Measurements from ENCODE around the gene USP4.
"Not testable (repeated sequence)": the region's sequence is repeated elsewhere in the genome, so short reads cannot be mapped to it uniquely, and the experiment has no call there.

Gene USP4

GRCh38 chr3:49255112-49255511 is 84.7 kb downstream of the USP4 start:
- TF ChIP-seq ZFX (IDR thresholded peaks at IDR 0.05) (no peak), CTCF (conservative IDR thresholded peaks at IDR 0.05) (no peak)
- no peak overlapping the region for H3K27ac ChIP-seq

- TF ChIP-seq CTCF (conservative IDR thresholded peaks at IDR 0.05) = no peak
- no peak for TF ChIP-seq ZFX (IDR thresholded peaks at IDR 0.05)
- H3K27ac ChIP-seq = no peak overlapping the region
These were observed 86.3 kb downstream of the USP4 start for GRCh38 chr3:49253512-49253911.

GRCh38 chr3:49248840-49249227 is 91.0 kb downstream of the USP4 start:
- TF ChIP-seq ZFX (IDR thresholded peaks at IDR 0.05) (no peak), CTCF (conservative IDR thresholded peaks at IDR 0.05) (no peak)
- no peak overlapping the region for H3K27ac ChIP-seq

- no peak overlapping the region for H3K27ac ChIP-seq
- no peak for TF ChIP-seq CTCF (conservative IDR thresholded peaks at IDR 0.05)
- TF ChIP-seq ZFX (IDR thresholded peaks at IDR 0.05) = no peak
These were observed 95.2 kb downstream of the USP4 start for GRCh38 chr3:49244581-49245205.

GRCh38 chr3:49240091-49240490 is 99.8 kb downstream of the USP4 start:
- H3K27ac ChIP-seq = not testable (repeated sequence)

- TF ChIP-seq CTCF (conservative IDR thresholded peaks at IDR 0.05) = no peak
- no peak for TF ChIP-seq ZFX (IDR thresholded peaks at IDR 0.05)
- no peak overlapping the region for H3K27ac ChIP-seq
These were observed 101.4 kb downstream of the USP4 start for GRCh38 chr3:49238274-49239127.

- TF ChIP-seq ZFX (IDR thresholded peaks at IDR 0.05) (no peak), CTCF (conservative IDR thresholded peaks at IDR 0.05) (no peak)
- no peak overlapping the region for H3K27ac ChIP-seq
These were observed 102.5 kb downstream of the USP4 start for GRCh38 chr3:49237344-49237743.
